ENCODE data around the gene COPZ1. TPM values are rescaled to one million over a fixed set of nuclear protein-coding genes. Genes with fewer than 3 reads are reported as not detected.

COPZ1 gene
- total RNA-seq, 1 donor from 2014 or later, result 101 TPM

GRCh38 chr12:54337280-54337842 lies 12.4 kb downstream of the COPZ1 start:
- peak; percentile 18 for TF ChIP-seq CTCF (IDR thresholded peaks at IDR 0.05)
- Mint-ChIP-seq H3K36me3 (ENCODE audit: low read depth) (peaks cover 12% of the 10 kb centered on the region), H3K4me1 (ENCODE audit: low read depth) (peaks cover 24% of the 10 kb centered on the region), H3K4me3 (ENCODE audit: unreplicated experiment) (no peak overlapping the region), H3K27ac (ENCODE audit: unreplicated experiment) (no peak overlapping the region), H3K27me3 (ENCODE audit: low read depth) (no peaks in the 10 kb centered on the region), H3K9me3 (ENCODE audit: low read depth) (no peaks in the 10 kb centered on the region)
- no peak for DNase-seq (ENCODE audit: low spot score)

GRCh38 chr12:54337854-54338650 lies 13.1 kb downstream of the COPZ1 start:
- peaks cover 13% of the 10 kb centered on the region for H3K36me3 Mint-ChIP-seq (ENCODE audit: low read depth)
- peaks cover 24% of the 10 kb centered on the region for H3K4me1 Mint-ChIP-seq (ENCODE audit: low read depth)
- no peak for DNase-seq (ENCODE audit: low spot score)
- no peaks in the 10 kb centered on the region for H3K9me3 Mint-ChIP-seq (ENCODE audit: low read depth)
- H3K27me3 Mint-ChIP-seq (ENCODE audit: low read depth), result no peaks in the 10 kb centered on the region
- peak overlapping the region; percentile 23 for H3K27ac Mint-ChIP-seq (ENCODE audit: unreplicated experiment)
- H3K4me3 Mint-ChIP-seq (ENCODE audit: unreplicated experiment), result no peak overlapping the region
- no peak for TF ChIP-seq CTCF (IDR thresholded peaks at IDR 0.05)

GRCh38 chr12:54338698-54339296 lies 13.9 kb downstream of the COPZ1 start:
- H3K4me1 Mint-ChIP-seq (ENCODE audit: low read depth), result peaks cover 21% of the 10 kb centered on the region
- no peaks in the 10 kb centered on the region for H3K27me3 Mint-ChIP-seq (ENCODE audit: low read depth)
- DNase-seq (ENCODE audit: low spot score), result no peak
- H3K9me3 Mint-ChIP-seq (ENCODE audit: low read depth), result no peaks in the 10 kb centered on the region
- no peak overlapping the region for H3K27ac Mint-ChIP-seq (ENCODE audit: unreplicated experiment)
- TF ChIP-seq CTCF (IDR thresholded peaks at IDR 0.05), result no peak
- peaks cover 17% of the 10 kb centered on the region for H3K36me3 Mint-ChIP-seq (ENCODE audit: low read depth)
- no peak overlapping the region for H3K4me3 Mint-ChIP-seq (ENCODE audit: unreplicated experiment)

GRCh38 chr12:54340846-54341245 lies 15.9 kb downstream of the COPZ1 start:
- TF ChIP-seq CTCF (IDR thresholded peaks at IDR 0.05), result no peak
- Mint-ChIP-seq H3K36me3 (ENCODE audit: low read depth) (peaks cover 23% of the 10 kb centered on the region), H3K4me3 (ENCODE audit: unreplicated experiment) (no peak overlapping the region), H3K27ac (ENCODE audit: unreplicated experiment) (peak overlapping the region; percentile 38), H3K27me3 (ENCODE audit: low read depth) (no peaks in the 10 kb centered on the region), H3K9me3 (ENCODE audit: low read depth) (no peaks in the 10 kb centered on the region), H3K4me1 (ENCODE audit: low read depth) (peaks cover 21% of the 10 kb centered on the region)
- DNase-seq (ENCODE audit: low spot score), result no peak
